PC-9 (cell line): ENCODE data around the gene PDGFD. TPM values are rescaled to one million over a fixed set of nuclear protein-coding genes. Genes with fewer than 3 reads are reported as not detected.

Experiments
- BruUV-seq: library from RNA; stranded (reverse); fragments of 400-500 nt; replicated peaks from 2 replicates; lab custom pipeline; 2021; lab: Mats Ljungman, UMichigan
- CTCF ChIA-PET: fragments of 300-600 bp; sonication (Branson Sonifier 250); formaldehyde crosslinking; loops from one replicate; lab custom pipeline; 2022; ENCODE audit warnings: antibody characterized with exemption; lab: Charles Lee
- POLR2A ChIA-PET: fragments of 300-600 bp; sonication (Branson Sonifier 250); formaldehyde crosslinking; loops from one replicate; lab custom pipeline; 2022; ENCODE audit warnings: antibody characterized with exemption; ENCODE audit not compliant: unreplicated experiment; lab: Charles Lee
- DNase-seq, 2 experiments: peaks; one replicate each; pipeline versions ENCODE4 v3.0.0 to v3.0.0-alpha.2; 2015 to 2022; ENCODE audit warnings: mixed read lengths in 1 of 2
- H2AFZ ChIP-seq: fragments of 200-600 bp; sonication (generic); 2 replicates; pipeline ENCODE4 v1.8.1; 2017; ENCODE audit warnings: antibody characterized with exemption
- H3F3A ChIP-seq: fragments of 200-600 bp; sonication (generic); 2 replicates; pipeline ENCODE4 v1.8.1; 2017; ENCODE audit warnings: antibody characterized with exemption, mild to moderate bottlenecking, low read depth; ENCODE audit not compliant: insufficient read depth
- H3K27ac ChIP-seq: fragments of 200-600 bp; sonication (generic); 2 replicates; pipeline ENCODE4 v1.6.1; 2016; ENCODE audit warnings: mixed run types
- H3K27me3 ChIP-seq: fragments of 200-600 bp; sonication (generic); 2 replicates; pipeline ENCODE4 v1.6.1; 2016; ENCODE audit warnings: low read depth, mixed run types; ENCODE audit not compliant: insufficient read depth
- H3K36me3 ChIP-seq: fragments of 200-600 bp; sonication (generic); 2 replicates; pipeline ENCODE4 v1.6.1; 2016; ENCODE audit warnings: low read depth, mixed run types
- H3K4me1 ChIP-seq: fragments of 200-600 bp; sonication (generic); replicated peaks from 2 replicates; pipeline ENCODE4 v1.6.1; 2016; ENCODE audit warnings: mixed run types; ENCODE audit not compliant: insufficient read depth
- H3K4me2 ChIP-seq: fragments of 200-600 bp; sonication (generic); 2 replicates; pipeline ENCODE4 v1.6.1; 2017; ENCODE audit warnings: mixed run types
- H3K4me3 ChIP-seq: fragments of 200-600 bp; sonication (generic); 2 replicates; pipeline ENCODE4 v1.6.1; 2016; ENCODE audit warnings: mixed run types
- H3K79me2 ChIP-seq: fragments of 200-600 bp; sonication (generic); 2 replicates; pipeline ENCODE4 v1.6.1; 2017; ENCODE audit warnings: low read depth, mixed run types
- H3K9me2 ChIP-seq: fragments of 200-600 bp; sonication (generic); 2 replicates; pipeline ENCODE4 v1.8.1; 2017; ENCODE audit warnings: mild to moderate bottlenecking; ENCODE audit not compliant: insufficient read depth
- H3K9me3 ChIP-seq: fragments of 200-600 bp; sonication (generic); 2 replicates; pipeline ENCODE4 v1.8.1; 2016; ENCODE audit warnings: low read depth; ENCODE audit not compliant: insufficient read depth
- H4K20me1 ChIP-seq: fragments of 200-600 bp; sonication (generic); 2 replicates; pipeline ENCODE4 v1.8.1; 2017; ENCODE audit not compliant: insufficient read depth
- CTCF ChIP-seq: fragments of 200-600 bp; sonication (generic); conservative IDR thresholded peaks from 2 replicates; pipeline ENCODE4 v1.6.1; 2017; ENCODE audit warnings: mixed run types, antibody characterized with exemption, mild to moderate bottlenecking, moderate library complexity
- EZH2 ChIP-seq: fragments of 200-600 bp; sonication (generic); IDR thresholded peaks from 2 replicates; pipeline ENCODE4 v1.8.0; 2017; ENCODE audit warnings: antibody characterized with exemption, low read depth
- intact Hi-C: fragments of 100-400 bp; cut with micrococcal nuclease; formaldehyde crosslinking; loops from one replicate; pipeline ENCODE4 v1.10.0; 2022; ENCODE audit not compliant: unreplicated experiment
- total RNA-seq: library from RNA; stranded (reverse); gene quantifications from 2 replicates; pipeline ENCODE4 v1.2.3, GENCODE V29; 2021

The PDGFD gene
- total RNA-seq, 1 experiment from 2014 or later, result 6.1 TPM

- Histone ChIP-seq H3K9me2 (no peaks in the 10 kb centered on the region), H4K20me1 (no peaks in the 10 kb centered on the region), H2AFZ (no peak overlapping the region), H3K36me3 (peaks cover 5% of the 10 kb centered on the region; the same call in 1 of the 2 replicates), H3K79me2 (no peaks in the 10 kb centered on the region), H3K27ac (no peak overlapping the region), H3K27me3 (no peaks in the 10 kb centered on the region), H3K4me3 (no peak overlapping the region), H3K4me1 (peaks cover 16% of the 10 kb centered on the region), H3F3A (peaks cover 18% of the 10 kb centered on the region), H3K9me3 (peaks cover 29% of the 10 kb centered on the region), H3K4me2 (no peak overlapping the region)
- ChIA-PET POLR2A (no interaction called here), CTCF (no interaction called here)
- no peak for TF ChIP-seq EZH2
- no peak for TF ChIP-seq CTCF
- no TSS peak for BruUV-seq
- DNase-seq, result no peak
- intact Hi-C loops, result no loop called here
Measured at GRCh38 chr11:103889679-103890078, 274.3 kb downstream of the PDGFD start.

DNA sequence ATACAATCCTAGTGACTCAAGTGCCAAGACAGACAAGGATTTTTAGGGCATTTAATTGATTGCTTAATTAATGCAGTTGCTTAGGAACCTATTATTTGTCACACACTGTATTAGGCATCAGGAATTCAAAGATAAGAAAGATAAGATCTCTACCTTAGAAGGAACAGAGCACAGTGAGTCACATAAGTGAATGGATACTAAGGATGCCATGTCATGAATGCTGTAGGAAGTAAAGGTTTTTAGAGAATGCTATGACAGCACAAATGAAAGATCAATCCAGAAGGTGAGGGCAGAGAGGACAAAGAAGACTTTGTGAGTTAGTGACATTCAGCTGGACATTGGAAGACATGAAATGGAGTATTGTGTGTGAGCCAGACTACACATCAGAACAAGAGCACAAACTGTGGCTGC is 275.4 kb downstream of the PDGFD start:
- intact Hi-C loops, result loop anchor here (1.0 kb wide), 1 partner anchor 35 kb away; no protein-coding TSS in a partner anchor
- H3K79me2 ChIP-seq, result no peaks in the 10 kb centered on the region
- H3K4me3 ChIP-seq, result no peak overlapping the region
- no peak overlapping the region for H2AFZ ChIP-seq
- peaks cover 16% of the 10 kb centered on the region for H3K4me1 ChIP-seq
- DNase-seq, result peak in 1 of 2 experiments; percentile 97
- no peaks in the 10 kb centered on the region for H4K20me1 ChIP-seq
- no peaks in the 10 kb centered on the region for H3K9me2 ChIP-seq
- peaks cover 29% of the 10 kb centered on the region for H3K9me3 ChIP-seq
- H3K27ac ChIP-seq, result peak overlapping the region; percentile 54
- no TSS peak for BruUV-seq
- no peak for TF ChIP-seq CTCF
- TF ChIP-seq EZH2, result no peak
- ChIA-PET CTCF (no interaction called here), POLR2A (no interaction called here)
- H3F3A ChIP-seq, result peaks cover 18% of the 10 kb centered on the region
- H3K27me3 ChIP-seq, result no peaks in the 10 kb centered on the region
- no peak overlapping the region for H3K4me2 ChIP-seq
- peaks cover 5% of the 10 kb centered on the region; the same call in 1 of the 2 replicates for H3K36me3 ChIP-seq

DNA sequence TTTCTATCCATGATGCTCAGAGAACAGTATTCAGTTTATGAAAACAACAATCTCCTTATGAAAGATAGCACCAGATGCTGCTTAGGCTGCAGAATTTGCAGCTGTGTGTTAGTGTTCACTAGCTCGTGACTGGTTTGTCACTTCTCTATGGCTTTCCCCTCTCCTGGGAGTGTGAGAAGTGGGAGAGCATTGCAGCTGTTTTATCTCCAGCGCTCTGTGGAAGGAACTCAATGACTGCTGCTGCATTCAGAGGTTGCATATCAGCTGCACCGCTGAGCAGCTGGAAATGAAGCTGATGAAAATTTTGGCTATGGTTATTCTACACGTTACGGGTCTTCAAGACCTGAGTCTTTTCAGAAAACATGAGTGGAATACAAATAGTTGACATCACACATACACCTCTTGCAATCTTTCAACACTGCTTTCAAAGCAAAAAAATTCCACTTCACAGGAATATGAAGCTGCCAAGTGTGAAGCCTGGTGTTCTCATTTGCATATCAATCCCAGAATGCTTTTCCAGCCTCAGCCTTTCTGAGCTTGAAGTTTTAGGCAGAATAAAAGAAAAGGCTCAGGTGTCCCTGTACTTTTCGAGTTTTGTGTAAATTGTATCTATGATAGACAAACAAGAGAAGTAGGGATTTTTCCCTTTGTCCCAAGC is 276.8 kb downstream of the PDGFD start:
- peaks cover 5% of the 10 kb centered on the region; the same call in 1 of the 2 replicates for H3K36me3 ChIP-seq
- no peak overlapping the region for H3K4me2 ChIP-seq
- peaks cover 29% of the 10 kb centered on the region for H3K9me3 ChIP-seq
- intact Hi-C loops, result no loop called here
- no peak for TF ChIP-seq CTCF
- no peak for TF ChIP-seq EZH2
- no peak for DNase-seq
- CTCF ChIA-PET, result no interaction called here
- no peaks in the 10 kb centered on the region for H3K79me2 ChIP-seq
- peaks cover 18% of the 10 kb centered on the region for H3F3A ChIP-seq
- no peaks in the 10 kb centered on the region for H4K20me1 ChIP-seq
- H3K27ac ChIP-seq, result no peak overlapping the region
- H3K4me3 ChIP-seq, result no peak overlapping the region
- no peaks in the 10 kb centered on the region for H3K9me2 ChIP-seq
- BruUV-seq, result no TSS peak
- H3K27me3 ChIP-seq, result no peaks in the 10 kb centered on the region
- no peak overlapping the region for H2AFZ ChIP-seq
- POLR2A ChIA-PET, result interaction anchor here (0.6 kb wide), 1 partner anchor 1970 kb away, joined by 3 read pairs; no protein-coding TSS in a partner anchor
- peaks cover 16% of the 10 kb centered on the region for H3K4me1 ChIP-seq
